Nephron progenitor cell (in vitro differentiated cells): ENCODE results near the gene SPAAR.
"Not testable (repeated sequence)": the region's sequence is repeated elsewhere in the genome, so short reads cannot be mapped to it uniquely, and the experiment has no call there.

Experiments used
- DNase-seq: peaks from one replicate; pipeline ENCODE4 v3.0.0; 2021
- H3K27ac Mint-ChIP-seq: 2 replicates; pipeline ENCODE4 v1.8.0; 2021; ENCODE audit warnings: mild to moderate bottlenecking, moderate library complexity, mixed read lengths
- H3K27me3 Mint-ChIP-seq: 2 replicates; pipeline ENCODE4 v1.8.0; 2021; ENCODE audit warnings: mild to moderate bottlenecking, low read depth, mixed read lengths; ENCODE audit not compliant: poor library complexity
- H3K36me3 Mint-ChIP-seq: 2 replicates; pipeline ENCODE4 v1.8.0; 2021; ENCODE audit warnings: low read depth, mixed read lengths
- H3K4me1 Mint-ChIP-seq: 2 replicates; pipeline ENCODE4 v1.8.0; 2021; ENCODE audit warnings: mixed read lengths
- H3K4me3 Mint-ChIP-seq: 2 replicates; pipeline ENCODE4 v1.8.0; 2021; ENCODE audit warnings: mild to moderate bottlenecking, moderate library complexity, mixed read lengths
- H3K9me3 Mint-ChIP-seq: 2 replicates; pipeline ENCODE4 v1.8.0; 2021; ENCODE audit warnings: mild to moderate bottlenecking, moderate library complexity, mixed read lengths
- CTCF ChIP-seq: fragments of 200-600 bp; sonication (generic); IDR thresholded peaks from 2 replicates; pipeline ENCODE4 v1.5.0; 2021; ENCODE audit warnings: antibody characterized with exemption

The SPAAR gene

DNA sequence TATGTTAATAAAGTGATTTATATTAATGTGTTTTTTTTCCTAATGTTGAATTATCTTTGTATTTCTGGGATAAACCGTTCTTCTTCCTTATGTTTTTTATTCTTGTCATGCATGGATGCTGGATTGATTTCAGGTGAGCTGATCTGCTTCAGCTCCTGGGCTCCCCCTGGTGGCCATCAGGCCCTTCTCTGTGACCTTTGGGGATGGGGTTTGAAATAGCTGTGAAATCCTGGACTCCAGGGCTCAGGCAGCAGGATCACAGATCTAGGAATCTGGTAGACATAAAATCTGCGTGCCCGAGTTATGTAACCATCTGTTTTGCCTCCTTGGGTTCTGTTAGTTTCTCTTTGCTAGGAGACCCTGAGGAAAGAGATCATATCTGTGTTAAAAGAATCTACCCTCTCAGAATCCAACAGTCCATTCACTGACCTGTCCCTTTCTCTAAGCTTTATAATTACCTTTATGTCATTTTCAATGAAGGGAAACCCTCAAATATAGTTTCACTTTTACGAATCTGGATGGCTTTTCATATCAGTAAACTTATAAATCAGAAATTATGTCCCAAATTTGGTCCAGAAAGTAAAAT is 26.9 kb upstream of the SPAAR start:
- peak; percentile 99 for TF ChIP-seq CTCF
- H3K4me1 Mint-ChIP-seq = no peaks in the 10 kb centered on the region
- H3K9me3 Mint-ChIP-seq = peaks cover 6% of the 10 kb centered on the region
- H3K27ac Mint-ChIP-seq = no peak overlapping the region
- no peaks in the 10 kb centered on the region for H3K36me3 Mint-ChIP-seq
- H3K27me3 Mint-ChIP-seq = peaks cover 22% of the 10 kb centered on the region
- H3K4me3 Mint-ChIP-seq = no peak overlapping the region
- peak; percentile 90 for DNase-seq

DNA sequence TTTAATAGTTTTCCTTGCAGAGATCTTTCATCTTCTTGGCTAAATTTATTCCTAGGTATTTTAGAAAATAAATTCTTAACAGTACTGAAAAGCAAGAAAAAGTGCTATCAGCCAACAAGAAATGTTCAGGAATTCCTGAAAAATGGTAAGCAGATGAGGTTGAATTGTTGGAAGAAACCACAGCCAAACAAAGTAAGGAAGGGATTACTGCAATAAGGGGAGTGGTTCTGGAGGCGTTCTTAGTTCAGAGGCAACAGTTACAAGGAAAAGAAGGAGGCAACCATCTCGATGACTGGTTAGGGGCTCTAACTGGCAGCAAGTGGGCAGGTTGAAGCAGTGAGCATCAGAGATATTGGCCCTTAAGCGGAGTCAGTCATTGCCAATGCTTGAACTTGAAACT is 26.3 kb upstream of the SPAAR start:
- TF ChIP-seq CTCF = no peak

GRCh38 chr9:35884908-35885307 is 24.4 kb upstream of the SPAAR start:
- H3K4me3 Mint-ChIP-seq, H3K9me3 Mint-ChIP-seq, H3K36me3 Mint-ChIP-seq, DNase-seq, H3K27ac Mint-ChIP-seq, H3K4me1 Mint-ChIP-seq: not testable (repeated sequence)
- peaks cover 19% of the 10 kb centered on the region for H3K27me3 Mint-ChIP-seq

More for the DNA sequence above, 26.3 kb upstream of the SPAAR start:
- H3K27me3 Mint-ChIP-seq = peaks cover 16% of the 10 kb centered on the region
- no peaks in the 10 kb centered on the region for H3K9me3 Mint-ChIP-seq
- H3K27ac Mint-ChIP-seq = no peak overlapping the region
- H3K4me3 Mint-ChIP-seq = no peak overlapping the region
- DNase-seq = no peak
- no peaks in the 10 kb centered on the region for H3K36me3 Mint-ChIP-seq
- H3K4me1 Mint-ChIP-seq = no peaks in the 10 kb centered on the region

DNA sequence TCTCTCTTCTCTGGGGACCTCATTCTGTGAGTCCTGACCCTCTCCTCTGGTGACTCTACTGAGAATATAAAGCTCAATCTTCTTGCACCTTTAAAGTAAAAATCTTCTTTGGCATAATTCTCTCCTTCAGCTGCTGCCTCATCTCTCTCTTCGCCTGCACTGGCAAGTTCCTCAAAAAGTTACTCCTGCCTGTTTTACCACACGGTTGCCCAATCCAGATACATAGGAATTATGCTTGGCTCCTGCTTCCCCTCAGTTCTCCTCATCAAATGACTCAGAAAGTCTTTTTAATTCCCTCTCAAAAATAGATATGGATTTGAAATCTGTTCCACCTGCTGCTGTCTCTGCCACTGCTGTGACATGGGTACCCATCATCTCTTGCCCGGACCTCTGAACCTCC is 17.6 kb upstream of the SPAAR start:
- no peak overlapping the region for H3K27ac Mint-ChIP-seq
- TF ChIP-seq CTCF = no peak
- H3K4me1 Mint-ChIP-seq = no peaks in the 10 kb centered on the region
- H3K9me3 Mint-ChIP-seq = no peaks in the 10 kb centered on the region
- H3K4me3 Mint-ChIP-seq = no peak overlapping the region
- DNase-seq = no peak
- H3K36me3 Mint-ChIP-seq = no peaks in the 10 kb centered on the region
- H3K27me3 Mint-ChIP-seq = peaks cover 61% of the 10 kb centered on the region

DNA sequence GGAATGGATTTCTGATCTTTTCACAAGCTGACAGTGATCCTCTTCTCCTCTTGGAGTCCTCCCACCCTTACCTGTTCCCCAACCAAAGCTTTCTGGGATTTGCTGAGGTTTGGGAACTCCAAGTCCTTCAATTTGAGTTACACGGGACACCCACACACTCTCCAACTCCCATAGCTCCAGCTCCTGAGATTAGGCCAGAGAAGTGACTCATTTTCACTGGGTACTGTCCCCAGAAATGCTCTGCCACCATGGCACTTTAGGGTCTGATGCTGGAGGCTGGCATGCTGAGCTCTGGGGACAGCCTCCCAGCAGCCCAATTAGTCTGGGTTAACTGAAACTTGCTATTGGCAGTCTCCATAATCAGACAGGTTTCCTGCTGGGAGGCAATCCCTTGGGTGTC is 17.2 kb upstream of the SPAAR start:
- Mint-ChIP-seq H3K4me3 (no peak overlapping the region), H3K36me3 (no peaks in the 10 kb centered on the region), H3K4me1 (no peaks in the 10 kb centered on the region), H3K27ac (no peak overlapping the region), H3K9me3 (no peaks in the 10 kb centered on the region), H3K27me3 (peaks cover 61% of the 10 kb centered on the region)
- no peak for DNase-seq
- no peak for TF ChIP-seq CTCF

DNA sequence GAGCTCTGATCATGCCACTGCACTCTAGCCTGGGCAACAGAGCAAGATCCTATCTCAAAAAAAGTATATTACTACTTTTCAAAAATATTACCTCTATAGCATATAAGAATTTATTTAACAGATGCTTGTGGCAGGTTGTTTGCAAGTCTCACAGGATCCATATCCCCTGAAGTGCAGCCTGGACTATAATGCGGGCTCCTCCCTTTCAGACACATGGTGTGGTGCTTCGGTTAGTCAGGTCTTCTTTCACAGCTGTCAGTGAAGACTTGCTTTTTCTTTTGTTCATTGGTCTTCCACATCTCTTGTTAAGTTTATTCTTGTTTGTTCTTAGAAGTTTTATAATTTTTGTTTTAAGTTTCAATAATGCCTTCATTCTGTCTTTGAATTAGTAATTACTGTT is 12.7 kb upstream of the SPAAR start:
- H3K4me1 Mint-ChIP-seq = no peaks in the 10 kb centered on the region
- no peak for TF ChIP-seq CTCF
- H3K27ac Mint-ChIP-seq = no peak overlapping the region
- H3K4me3 Mint-ChIP-seq = no peak overlapping the region
- no peak for DNase-seq
- no peaks in the 10 kb centered on the region for H3K9me3 Mint-ChIP-seq
- H3K27me3 Mint-ChIP-seq = peaks cover 73% of the 10 kb centered on the region
- H3K36me3 Mint-ChIP-seq = no peaks in the 10 kb centered on the region

DNA sequence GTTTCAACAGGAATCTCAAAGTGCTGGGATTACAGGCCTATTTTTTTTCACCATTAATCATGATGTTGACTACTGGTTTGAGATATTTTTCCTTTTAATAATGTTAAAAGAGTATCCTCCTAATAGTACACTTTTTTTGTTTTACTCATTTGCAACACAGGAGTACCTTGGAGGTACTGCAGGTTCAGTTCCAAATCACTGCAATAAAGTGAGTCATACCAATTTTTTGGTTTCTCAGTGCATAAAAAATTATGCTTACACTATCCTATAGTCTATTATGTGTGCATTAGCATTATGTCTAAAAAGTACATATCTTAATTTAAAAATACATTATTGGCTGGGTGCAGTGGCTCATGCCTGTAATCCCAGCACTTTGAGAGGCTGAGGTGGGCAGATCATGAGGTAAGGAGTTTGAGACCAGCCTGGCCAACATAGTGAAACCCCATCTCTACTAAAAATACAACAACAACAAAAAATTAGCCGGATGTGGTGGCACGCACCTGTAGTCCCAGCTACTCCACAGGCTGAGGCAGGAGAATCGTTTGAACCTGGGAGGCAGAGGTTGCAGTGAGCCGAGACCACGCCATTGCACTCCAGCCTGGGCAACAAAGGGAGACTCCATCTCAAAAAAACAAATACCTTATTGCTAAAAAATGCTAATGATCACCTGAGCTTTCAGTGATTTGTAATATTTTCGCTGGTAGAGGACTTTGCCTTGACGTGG is 11.8 kb upstream of the SPAAR start:
- not testable (repeated sequence) for H3K4me1 Mint-ChIP-seq, H3K27ac Mint-ChIP-seq, H3K36me3 Mint-ChIP-seq, H3K9me3 Mint-ChIP-seq, DNase-seq, H3K4me3 Mint-ChIP-seq
- peaks cover 71% of the 10 kb centered on the region for H3K27me3 Mint-ChIP-seq
